NCI-H2227 (cell line): ENCODE data around the gene KLK11.
"Not testable (repeated sequence)": the region's sequence is repeated elsewhere in the genome, so short reads cannot be mapped to it uniquely, and the experiment has no call there.

Source experiments
- DNase-seq: peaks from one replicate; lab custom pipeline; 2025; ENCODE audit not compliant: unreplicated experiment; lab: John Stamatoyannopoulos, UW

KLK11 gene

DNA sequence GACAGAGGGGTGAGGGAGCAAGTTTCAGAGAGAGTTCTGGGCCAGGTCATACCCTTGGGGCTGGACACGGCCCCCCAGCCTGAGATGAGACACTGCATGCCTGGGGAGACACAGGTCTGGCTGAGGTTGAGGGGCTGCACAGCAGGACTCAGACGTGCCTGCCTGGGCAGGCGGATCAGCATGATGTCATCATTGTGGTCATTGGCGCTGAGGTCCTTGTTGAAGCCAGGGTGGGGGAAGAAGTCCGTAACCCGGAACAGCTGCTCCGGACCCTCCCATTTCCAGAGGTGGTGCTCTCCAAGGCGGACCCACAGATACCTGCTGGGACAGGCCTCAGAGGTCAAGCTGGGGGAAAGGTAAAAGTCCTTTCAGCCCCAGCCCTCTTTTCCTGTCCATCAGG, 20.0 kb downstream of the KLK11 start:
- no peak for DNase-seq

DNA sequence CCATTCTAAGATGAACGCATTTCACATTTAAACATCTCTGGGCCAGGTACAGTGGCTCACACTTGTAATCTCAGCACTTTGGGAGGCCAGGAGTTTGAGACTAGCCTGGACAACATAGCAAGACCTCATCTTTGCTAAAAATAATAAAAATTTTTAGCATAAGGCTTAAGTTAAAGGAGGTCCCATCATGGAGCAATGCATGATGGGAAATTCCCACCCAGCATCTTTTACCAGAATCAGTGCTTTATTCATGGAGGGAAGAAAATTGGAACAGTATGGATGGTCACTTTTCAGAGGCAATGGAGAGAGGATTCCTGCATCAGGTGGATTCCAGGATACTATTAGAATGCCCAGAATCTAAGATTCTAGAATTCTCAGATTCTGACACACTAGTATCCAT, 21.2 kb downstream of the KLK11 start:
- no peak for DNase-seq

DNA sequence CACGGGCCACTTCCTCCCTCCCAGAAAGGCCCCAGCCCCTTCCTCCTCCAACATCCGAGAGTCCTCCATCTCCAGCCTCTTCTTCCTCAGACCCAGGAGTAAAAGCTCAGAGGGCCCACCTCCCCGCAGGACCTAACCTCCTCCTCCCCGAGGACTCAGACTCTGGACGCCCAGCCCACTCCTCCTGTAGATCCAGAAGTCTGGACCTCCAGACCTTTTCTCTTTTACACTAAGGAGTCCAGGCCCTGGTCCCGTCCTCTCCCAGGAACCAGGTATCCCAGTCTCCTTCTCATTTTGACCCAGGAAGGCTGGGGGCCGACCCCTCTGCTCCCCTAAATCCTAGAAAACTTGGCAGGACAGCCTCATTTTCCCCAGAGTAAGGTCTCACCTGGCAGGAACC, 23.1 kb downstream of the KLK11 start:
- DNase-seq, result no peak

DNA sequence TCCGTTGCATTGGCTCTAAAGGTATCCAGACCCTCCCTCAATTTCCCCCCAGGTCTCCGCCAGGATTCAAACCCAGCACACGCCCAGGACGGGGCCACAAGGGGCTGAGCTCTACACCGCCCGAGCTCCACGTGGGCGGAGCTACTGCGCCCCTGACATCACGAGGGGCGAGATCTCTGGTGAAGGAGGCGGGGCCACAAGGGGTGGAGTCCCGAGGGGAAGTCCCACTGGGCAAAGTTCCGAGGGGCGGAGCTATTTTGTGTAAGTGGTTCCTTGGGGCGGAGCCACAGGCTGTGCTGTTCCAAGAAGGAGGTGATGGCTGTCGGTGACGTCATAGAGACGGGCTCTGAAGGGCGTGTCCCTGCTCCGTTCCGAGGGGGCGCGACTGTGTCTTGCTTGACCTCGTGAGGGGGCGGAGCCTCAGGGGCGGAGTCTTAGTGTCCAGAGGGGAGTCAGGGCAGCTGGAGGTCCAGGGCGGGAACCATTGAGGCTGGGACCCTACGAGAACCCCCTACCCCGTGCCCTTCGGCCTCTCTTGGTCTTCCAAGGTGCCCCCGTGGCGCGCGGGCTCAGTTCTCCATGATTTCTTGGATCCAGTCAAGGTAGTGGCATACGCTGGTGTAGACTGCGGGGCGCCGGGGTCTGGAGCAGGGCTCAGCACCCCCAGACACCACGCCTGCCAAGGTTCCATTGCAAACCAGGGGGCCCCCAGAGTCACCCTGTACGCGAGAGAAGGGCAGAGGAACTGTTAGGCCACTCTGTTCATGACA, 23.7 kb downstream of the KLK11 start:
- DNase-seq, result peak; percentile 72

DNA sequence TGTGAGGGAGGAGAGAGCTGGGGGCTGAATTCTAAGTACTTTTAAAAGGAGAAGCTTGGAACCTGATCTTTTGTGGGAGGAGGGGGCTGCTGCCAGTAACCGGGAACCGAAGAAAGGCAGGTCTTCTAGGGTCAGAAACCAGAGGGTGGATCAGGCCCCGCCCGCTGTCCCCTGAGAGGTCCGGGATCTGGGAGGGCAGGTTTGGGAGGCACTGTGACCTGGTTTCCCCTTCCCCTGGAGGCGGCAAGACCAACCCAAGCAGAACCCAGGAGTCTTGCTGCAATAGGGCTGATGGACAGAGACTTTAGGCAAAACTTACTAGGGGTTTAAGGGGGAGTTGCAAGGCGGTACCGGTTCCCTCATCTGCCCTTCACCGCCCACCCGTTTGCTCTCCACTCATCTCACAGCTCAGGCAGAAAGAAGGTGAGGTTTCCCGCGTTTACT, 24.3 kb downstream of the KLK11 start:
- no peak for DNase-seq

- no peak for DNase-seq
Observed at GRCh38 chr19:51001515-51001914, 24.9 kb downstream of the KLK11 start, which contains the start of gene KLK8. Gene KLK8 (minus strand): TSS chr19:51001604. CDS start chr19:51001167, 437 bp downstream.

DNA sequence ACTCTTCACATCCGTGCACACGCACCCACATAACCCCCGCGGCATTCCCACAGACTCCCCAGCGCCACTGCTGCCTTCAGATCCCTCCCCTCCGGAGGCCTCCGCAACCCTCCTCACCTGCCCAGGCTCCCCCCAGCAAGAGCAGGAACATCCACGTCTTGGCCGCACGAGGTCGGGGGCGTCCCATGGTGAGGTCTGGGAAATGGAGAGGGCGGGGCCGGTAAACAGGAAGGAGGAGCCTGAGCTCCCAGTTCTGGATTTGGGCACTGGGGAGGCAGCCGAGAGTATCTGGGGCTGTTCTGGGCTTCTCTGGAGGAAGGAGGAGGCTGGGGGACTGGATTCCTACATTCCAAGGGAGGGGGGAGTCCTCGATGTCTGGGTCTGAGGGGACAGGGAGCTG, 25.4 kb downstream of the KLK11 start:
- no peak for DNase-seq

- no peak for DNase-seq
Observed at GRCh38 chr19:51000426-51000825, 26.0 kb downstream of the KLK11 start.

DNA sequence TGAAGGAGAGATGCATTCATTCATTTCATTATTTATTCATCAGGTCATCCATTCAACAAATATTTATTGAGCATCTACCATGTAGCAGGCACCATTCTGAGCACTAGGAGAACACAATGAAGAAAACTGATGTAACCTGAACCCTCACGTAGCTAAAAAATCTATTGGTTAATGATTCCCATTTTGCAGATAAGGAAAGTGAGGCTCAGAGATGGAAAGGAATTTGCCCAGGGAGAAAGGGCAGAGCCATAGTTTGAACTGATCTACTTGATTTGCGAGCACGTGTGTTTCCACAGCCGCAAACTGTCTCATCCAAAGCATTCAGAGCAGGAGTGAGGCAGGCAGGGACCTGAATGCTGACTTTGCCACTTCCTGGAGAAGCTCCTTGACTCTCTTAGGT, 27.7 kb downstream of the KLK11 start:
- DNase-seq, result no peak

GRCh38 chr19:50998061-50998460, 28.4 kb downstream of the KLK11 start:
- no peak for DNase-seq

- peak; percentile 15 for DNase-seq
Observed at GRCh38 chr19:50994129-50994528, 32.3 kb downstream of the KLK11 start.

GRCh38 chr19:50992666-50993035, 33.8 kb downstream of the KLK11 start:
- no peak for DNase-seq

GRCh38 chr19:50984416-50984815, 42.0 kb downstream of the KLK11 start:
- DNase-seq, result not testable (repeated sequence)

- no peak for DNase-seq
Observed at GRCh38 chr19:50983625-50984292, 42.7 kb downstream of the KLK11 start, which contains the start of gene KLK7. Gene KLK7 (minus strand): TSS chr19:50983917. CDS start chr19:50982399, 1,518 bp downstream.

- no peak for DNase-seq
Observed at GRCh38 chr19:50982186-50982585, 44.2 kb downstream of the KLK11 start.

GRCh38 chr19:50981587-50982146, 44.7 kb downstream of the KLK11 start:
- DNase-seq, result no peak

DNA sequence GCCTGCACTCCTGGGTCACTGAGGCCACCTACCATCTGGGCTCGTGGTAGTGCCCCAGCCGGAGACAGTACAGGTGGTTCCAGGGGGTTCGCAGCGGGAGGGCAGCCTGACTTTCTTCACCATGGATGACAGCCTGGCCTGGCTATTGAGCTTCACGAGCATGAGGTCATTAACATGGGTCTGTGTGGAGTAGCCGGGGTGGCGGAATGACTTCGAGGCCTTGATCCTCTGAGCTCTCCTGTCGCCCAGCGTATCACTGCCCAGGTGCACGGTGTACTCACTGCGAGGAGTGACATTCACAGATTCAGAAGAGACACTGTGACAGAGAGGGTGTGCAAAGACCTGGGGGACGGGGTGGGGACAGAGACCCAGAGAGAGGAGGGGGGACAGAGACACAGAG, 46.2 kb downstream of the KLK11 start:
- DNase-seq, result no peak

DNA sequence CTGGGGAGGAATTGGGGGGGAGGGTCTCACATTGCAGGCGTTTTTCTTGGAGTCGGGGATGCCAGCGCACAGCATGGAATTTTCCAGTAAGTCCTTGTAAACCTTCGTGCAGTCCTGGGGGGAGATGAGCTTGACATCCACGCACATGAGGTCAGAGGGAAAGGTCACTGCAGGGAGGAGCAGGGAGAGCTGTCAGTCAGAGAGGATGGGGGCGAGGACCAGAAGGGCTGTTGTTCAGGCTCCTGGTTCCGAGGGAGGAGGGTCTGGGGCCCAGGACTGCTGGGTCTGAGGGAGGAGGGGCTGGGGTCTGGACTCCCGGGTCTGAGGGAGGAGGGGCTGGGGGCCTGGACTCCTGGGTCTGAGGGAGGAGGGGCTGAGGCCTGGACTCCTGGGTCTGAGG, 46.7 kb downstream of the KLK11 start:
- no peak for DNase-seq

DNA sequence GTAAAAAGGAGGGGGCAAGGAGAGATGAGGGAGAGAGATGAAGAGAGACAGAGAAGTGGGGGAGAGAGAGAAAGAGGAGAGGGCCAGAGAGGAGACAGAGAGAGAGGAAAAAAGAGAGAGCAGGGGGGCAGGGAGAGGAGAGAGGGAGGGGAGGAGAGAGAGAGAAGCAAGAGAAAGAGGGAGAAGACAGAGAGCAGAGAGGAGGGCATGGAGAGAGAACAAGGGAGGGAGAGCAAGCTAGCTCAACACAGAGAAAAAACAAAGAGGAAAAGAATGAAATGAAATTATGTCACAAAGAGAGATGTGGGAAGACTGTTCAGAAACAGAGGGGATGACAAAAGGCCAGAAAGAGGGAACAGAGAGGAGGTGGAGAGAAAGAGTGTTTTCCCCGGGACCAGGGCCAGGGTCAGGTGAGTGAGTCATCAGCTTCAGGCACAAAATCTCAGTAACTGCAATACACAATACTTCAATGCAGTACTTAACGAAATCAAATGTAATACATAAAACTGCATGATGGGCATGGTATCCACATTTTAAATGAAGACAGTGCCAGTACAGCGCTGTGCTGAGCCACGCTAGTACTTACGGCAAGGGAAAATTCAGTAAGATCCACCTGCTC, 47.5 kb downstream of the KLK11 start:
- no peak for DNase-seq

- no peak for DNase-seq
Observed at GRCh38 chr19:50977626-50978025, 48.8 kb downstream of the KLK11 start.

GRCh38 chr19:50975766-50976165, 50.6 kb downstream of the KLK11 start:
- DNase-seq, result no peak
